Central memory CD8-positive, alpha-beta T cell (primary cell): ENCODE measurements around the gene GNB3.
"Not testable (repeated sequence)": the region's sequence is repeated elsewhere in the genome, so short reads cannot be mapped to it uniquely, and the experiment has no call there.

ENCODE experiments used
- ATAC-seq: fragments of 150-1000 bp; cut with Tn5 transposase; replicated peaks from 2 replicates; pipeline ENCODE4 v1.10.0; 2022; ENCODE audit warnings: mild to moderate bottlenecking, moderate FRiP score, moderate number of reproducible peaks; ENCODE audit not compliant: poor library complexity, severe bottlenecking; ENCODE audit errors: extremely low read depth
- DNase-seq, 2 donors: peaks; one replicate each; pipeline ENCODE4 v3.0.0; 2021; ENCODE audit warnings: low spot score in 2 of 2
- H3K27ac Mint-ChIP-seq: one replicate; pipeline ENCODE4 v1.8.0; 2022; ENCODE audit warnings: low read depth, mild to moderate bottlenecking, moderate library complexity, mixed read lengths
- H3K27me3 Mint-ChIP-seq: one replicate; pipeline ENCODE4 v1.8.0; 2022; ENCODE audit warnings: mixed read lengths
- H3K36me3 Mint-ChIP-seq: one replicate; pipeline ENCODE4 v1.8.0; 2022; ENCODE audit warnings: mild to moderate bottlenecking, moderate library complexity, mixed read lengths; ENCODE audit not compliant: insufficient read depth
- H3K4me1 Mint-ChIP-seq: one replicate; pipeline ENCODE4 v1.8.0; 2022; ENCODE audit warnings: mixed read lengths
- H3K4me3 Mint-ChIP-seq: one replicate; pipeline ENCODE4 v1.8.0; 2022; ENCODE audit warnings: mild to moderate bottlenecking, moderate library complexity, mixed read lengths
- H3K9me3 Mint-ChIP-seq: one replicate; pipeline ENCODE4 v1.8.0; 2022; ENCODE audit warnings: mixed read lengths

The GNB3 gene

GRCh38 chr12:6871052-6871957 lies 30.6 kb downstream of the GNB3 start:
- no peaks in the 10 kb centered on the region for H3K27me3 Mint-ChIP-seq
- DNase-seq, result no peak
- no peaks in the 10 kb centered on the region for H3K9me3 Mint-ChIP-seq
- H3K4me3 Mint-ChIP-seq, result peak overlapping the region; percentile 92
- peaks cover 59% of the 10 kb centered on the region for H3K4me1 Mint-ChIP-seq
- peaks cover 29% of the 10 kb centered on the region for H3K36me3 Mint-ChIP-seq
- no peak for ATAC-seq
- no peak overlapping the region for H3K27ac Mint-ChIP-seq

GRCh38 chr12:6872073-6873048 lies 31.6 kb downstream of the GNB3 start:
- Mint-ChIP-seq H3K27ac (peak overlapping the region; percentile 79), H3K4me3 (peak overlapping the region; percentile 92), H3K36me3 (peaks cover 26% of the 10 kb centered on the region), H3K9me3 (no peaks in the 10 kb centered on the region), H3K4me1 (peaks cover 64% of the 10 kb centered on the region), H3K27me3 (no peaks in the 10 kb centered on the region)
- peak; percentile 74 to 90 for DNase-seq
- peak; percentile 42 for ATAC-seq

GRCh38 chr12:6873094-6874014 lies 32.6 kb downstream of the GNB3 start, which contains the start of gene SPSB2:
TSS of gene SPSB2 (minus strand) at chr12:6873303. CDS start at chr12:6872901, 402 bp downstream.
- Mint-ChIP-seq H3K27ac (peak within 1 kb of the TSS; percentile 79), H3K4me3 (peak within 1 kb of the TSS; percentile 92), H3K9me3 (no peaks in the 10 kb centered on the region), H3K27me3 (no peaks in the 10 kb centered on the region), H3K36me3 (peaks cover 21% of the 10 kb centered on the region), H3K4me1 (peaks cover 60% of the 10 kb centered on the region)
- peak; percentile 87 for ATAC-seq
- peak; percentile 97 for DNase-seq

- peak overlapping the region; percentile 79 for H3K27ac Mint-ChIP-seq
- DNase-seq, ATAC-seq, H3K9me3 Mint-ChIP-seq, H3K27me3 Mint-ChIP-seq: not testable (repeated sequence)
- H3K36me3 Mint-ChIP-seq, result peaks cover 20% of the 10 kb centered on the region
- peak overlapping the region; percentile 92 for H3K4me3 Mint-ChIP-seq
- peaks cover 54% of the 10 kb centered on the region for H3K4me1 Mint-ChIP-seq
Measured at GRCh38 chr12:6874015-6874368, 33.3 kb downstream of the GNB3 start.

- not testable (repeated sequence) for H3K36me3 Mint-ChIP-seq, H3K27me3 Mint-ChIP-seq, H3K4me3 Mint-ChIP-seq, H3K27ac Mint-ChIP-seq, ATAC-seq, DNase-seq, H3K9me3 Mint-ChIP-seq
- peaks cover 11% of the 10 kb centered on the region for H3K4me1 Mint-ChIP-seq
Measured at GRCh38 chr12:6879824-6880223, 39.1 kb downstream of the GNB3 start.

GRCh38 chr12:6883252-6883651 lies 42.5 kb downstream of the GNB3 start:
- DNase-seq (no peak), ATAC-seq (no peak)
- no peak overlapping the region for H3K4me3 Mint-ChIP-seq
- peaks cover 7% of the 10 kb centered on the region for H3K36me3 Mint-ChIP-seq
- H3K9me3 Mint-ChIP-seq, result no peaks in the 10 kb centered on the region
- H3K4me1 Mint-ChIP-seq, result no peaks in the 10 kb centered on the region
- no peak overlapping the region for H3K27ac Mint-ChIP-seq
- H3K27me3 Mint-ChIP-seq, result no peaks in the 10 kb centered on the region

GRCh38 chr12:6883683-6884082 lies 43.0 kb downstream of the GNB3 start:
- no peak for DNase-seq

GRCh38 chr12:6884539-6884938 lies 43.8 kb downstream of the GNB3 start:
- H3K9me3 Mint-ChIP-seq, result no peaks in the 10 kb centered on the region

More at GRCh38 chr12:6883683-6884082, 43.0 kb downstream of the GNB3 start:
- Mint-ChIP-seq H3K9me3 (no peaks in the 10 kb centered on the region), H3K36me3 (peaks cover 7% of the 10 kb centered on the region), H3K27me3 (no peaks in the 10 kb centered on the region), H3K27ac (no peak overlapping the region), H3K4me3 (no peak overlapping the region), H3K4me1 (no peaks in the 10 kb centered on the region)
- no peak for ATAC-seq

GRCh38 chr12:6886206-6886999 lies 45.7 kb downstream of the GNB3 start:
- not testable (repeated sequence) for H3K4me3 Mint-ChIP-seq, H3K36me3 Mint-ChIP-seq, H3K27ac Mint-ChIP-seq, H3K9me3 Mint-ChIP-seq, ATAC-seq, DNase-seq, H3K27me3 Mint-ChIP-seq, H3K4me1 Mint-ChIP-seq

More at GRCh38 chr12:6884539-6884938, 43.8 kb downstream of the GNB3 start:
- no peak overlapping the region for H3K4me3 Mint-ChIP-seq
- ATAC-seq, result no peak
- H3K36me3 Mint-ChIP-seq, result peaks cover 7% of the 10 kb centered on the region
- no peak for DNase-seq
- H3K4me1 Mint-ChIP-seq, result no peaks in the 10 kb centered on the region
- no peak overlapping the region for H3K27ac Mint-ChIP-seq
- no peaks in the 10 kb centered on the region for H3K27me3 Mint-ChIP-seq

GRCh38 chr12:6887460-6887859 lies 46.7 kb downstream of the GNB3 start:
- H3K4me3 Mint-ChIP-seq, result no peak overlapping the region
- H3K36me3 Mint-ChIP-seq, result peaks cover 9% of the 10 kb centered on the region
- H3K27me3 Mint-ChIP-seq, result no peaks in the 10 kb centered on the region
- H3K4me1 Mint-ChIP-seq, result peaks cover 7% of the 10 kb centered on the region
- H3K27ac Mint-ChIP-seq, result no peak overlapping the region
- no peak for ATAC-seq
- no peak for DNase-seq
- H3K9me3 Mint-ChIP-seq, result no peaks in the 10 kb centered on the region

GRCh38 chr12:6888360-6888759 lies 47.6 kb downstream of the GNB3 start:
- H3K27ac Mint-ChIP-seq, result no peak overlapping the region
- H3K4me3 Mint-ChIP-seq, result no peak overlapping the region

More at GRCh38 chr12:6888360-6888759, 47.6 kb downstream of the GNB3 start:
- H3K27me3 Mint-ChIP-seq, result no peaks in the 10 kb centered on the region
- ATAC-seq (no peak), DNase-seq (no peak)
- H3K4me1 Mint-ChIP-seq, result peaks cover 7% of the 10 kb centered on the region
- no peaks in the 10 kb centered on the region for H3K9me3 Mint-ChIP-seq
- H3K36me3 Mint-ChIP-seq, result peaks cover 9% of the 10 kb centered on the region
